Measurements from ENCODE around the gene NANOS3.

Gene NANOS3

DNA sequence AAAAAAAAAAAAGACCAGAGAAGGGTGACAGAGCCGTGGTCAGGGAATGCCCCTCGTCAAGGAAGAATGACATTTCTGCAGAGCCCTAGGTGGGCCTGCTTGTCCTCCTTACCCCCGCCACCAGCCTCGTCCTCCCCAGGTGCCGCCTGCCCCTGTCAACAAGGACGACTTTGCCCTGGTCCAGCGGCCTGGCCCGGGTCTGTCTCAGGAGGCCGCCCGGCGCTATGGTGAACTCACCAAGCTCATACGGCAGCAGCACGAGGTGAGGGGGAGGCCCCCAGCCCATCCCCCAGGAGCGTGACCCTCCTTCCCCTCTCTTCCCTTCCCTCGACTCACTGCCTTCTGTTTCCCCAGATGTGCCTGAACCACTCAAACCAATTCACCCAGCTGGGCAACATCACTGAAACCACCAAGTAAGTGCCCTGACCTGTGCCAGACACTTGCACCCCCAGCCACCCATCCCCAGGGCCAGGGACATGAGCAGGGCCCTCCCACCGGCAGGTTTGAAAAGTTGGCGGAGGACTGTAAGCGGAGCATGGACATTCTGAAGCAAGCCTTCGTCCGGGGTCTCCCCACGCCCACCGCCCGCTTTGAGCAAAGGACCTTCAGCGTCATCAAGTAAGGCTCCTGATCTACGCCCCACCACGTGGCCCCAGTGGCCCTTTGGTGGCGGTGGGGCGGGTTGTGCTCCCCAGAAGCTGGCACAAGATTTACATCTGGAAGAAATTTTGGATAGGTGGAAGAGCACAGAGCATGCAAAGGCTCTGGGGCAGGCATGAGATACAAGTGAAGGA, 46.5 kb downstream of the NANOS3 start:
- no peak for DNase-seq

DNA sequence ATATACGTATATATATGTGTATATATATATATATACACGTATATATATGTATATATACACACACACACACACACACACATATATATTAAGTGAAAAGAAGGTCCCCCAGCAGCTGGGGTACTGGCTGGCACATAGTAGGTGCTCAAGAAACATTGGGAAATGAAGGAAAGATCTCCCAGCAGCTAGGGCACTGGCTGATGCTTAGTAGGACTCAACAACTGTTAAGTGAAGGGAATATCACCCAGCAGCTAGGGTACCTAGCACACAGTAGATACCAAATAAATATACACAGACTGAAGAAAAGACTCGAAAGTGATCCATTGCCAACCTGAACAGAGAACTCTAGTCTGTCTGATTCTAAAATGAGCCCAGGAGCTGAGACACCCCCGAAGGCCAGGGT, 49.1 kb downstream of the NANOS3 start:
- DNase-seq = no peak

DNA sequence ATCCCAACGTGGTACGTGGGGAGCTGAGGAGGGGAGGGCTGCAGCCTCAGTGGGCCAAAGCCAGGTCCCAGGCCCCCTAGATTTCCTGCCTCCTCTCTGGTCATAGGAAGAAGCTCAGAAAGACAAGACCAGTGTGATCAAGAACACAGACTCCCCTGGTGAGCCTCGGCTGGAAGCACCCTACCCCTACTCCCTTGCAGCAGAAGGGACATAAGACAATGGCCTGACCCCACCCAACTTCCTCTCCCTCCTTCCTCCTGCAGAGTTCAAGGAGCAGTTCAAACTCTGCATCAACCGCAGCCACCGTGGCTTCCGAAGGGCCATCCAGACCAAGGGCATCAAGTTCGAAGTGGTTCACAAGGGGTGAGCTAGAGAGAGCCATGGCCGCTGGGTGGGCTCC, 49.8 kb downstream of the NANOS3 start:
- DNase-seq = no peak

DNA sequence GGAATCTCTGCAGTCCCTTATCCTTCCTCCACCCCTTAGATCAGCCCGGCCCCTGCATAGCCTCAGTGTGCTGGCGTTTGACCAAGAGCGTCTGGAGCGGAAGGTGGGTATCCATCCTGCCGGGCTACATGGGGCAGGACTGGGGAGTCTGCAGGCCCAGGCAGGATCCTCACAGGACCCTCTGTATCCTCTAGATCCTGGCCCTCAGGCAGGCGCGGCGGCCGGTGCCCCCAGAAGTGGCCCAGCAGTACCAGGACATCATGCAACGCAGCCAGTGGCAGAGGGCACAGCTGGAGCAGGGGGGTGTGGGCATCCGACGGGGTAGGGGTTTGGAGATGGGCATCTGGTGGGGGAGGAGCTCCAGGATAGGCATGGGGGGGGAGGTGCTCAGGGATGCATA, 52.4 kb downstream of the NANOS3 start:
- no peak for DNase-seq

DNA sequence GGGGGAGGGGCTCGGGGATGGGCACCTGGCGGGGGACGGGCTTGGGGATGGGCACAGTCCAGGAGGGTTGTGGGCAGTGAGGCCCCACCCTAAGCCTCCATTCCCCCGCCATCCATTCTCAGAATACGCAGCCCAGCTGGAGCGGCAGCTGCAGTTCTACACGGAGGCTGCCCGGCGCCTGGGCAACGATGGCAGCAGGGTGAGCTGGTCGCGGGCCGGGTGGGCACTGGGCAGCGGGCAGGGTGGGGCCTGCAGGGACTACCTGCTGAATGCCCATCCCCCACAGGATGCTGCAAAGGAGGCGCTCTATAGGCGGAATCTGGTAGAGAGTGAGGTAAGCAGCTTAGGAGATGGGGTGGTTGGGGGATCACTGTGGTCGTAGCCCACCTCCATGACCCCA, 53.0 kb downstream of the NANOS3 start:
- no peak for DNase-seq

All from NCI-H1048 (cell line).